Sigmoid colon (tissue), 3 donors: Measurements from ENCODE around the gene ALDH1L1.

Experiments used
- POLR2A ChIP-seq, 2 donors: fragments of 450-650 bp; IDR thresholded peaks; one replicate each; pipeline ENCODE4 v1.6.1; 2016; ENCODE audit warnings: antibody characterized with exemption in 2 of 2, mild to moderate bottlenecking in 2 of 2, moderate library complexity in 2 of 2
- TF ChIP-seq, protein P1 (sequence below), 4 experiments: fragments of 450-650 bp in 3 of 4; fragments of 200-600 bp in 1 of 4; IDR thresholded peaks; one replicate each; pipeline ENCODE4 v1.5.1; 2016 to 2019; ENCODE audit warnings: antibody characterized with exemption in 4 of 4, mild to moderate bottlenecking in 3 of 4, moderate library complexity in 2 of 4

- TF ChIP-seq, protein P1, sequence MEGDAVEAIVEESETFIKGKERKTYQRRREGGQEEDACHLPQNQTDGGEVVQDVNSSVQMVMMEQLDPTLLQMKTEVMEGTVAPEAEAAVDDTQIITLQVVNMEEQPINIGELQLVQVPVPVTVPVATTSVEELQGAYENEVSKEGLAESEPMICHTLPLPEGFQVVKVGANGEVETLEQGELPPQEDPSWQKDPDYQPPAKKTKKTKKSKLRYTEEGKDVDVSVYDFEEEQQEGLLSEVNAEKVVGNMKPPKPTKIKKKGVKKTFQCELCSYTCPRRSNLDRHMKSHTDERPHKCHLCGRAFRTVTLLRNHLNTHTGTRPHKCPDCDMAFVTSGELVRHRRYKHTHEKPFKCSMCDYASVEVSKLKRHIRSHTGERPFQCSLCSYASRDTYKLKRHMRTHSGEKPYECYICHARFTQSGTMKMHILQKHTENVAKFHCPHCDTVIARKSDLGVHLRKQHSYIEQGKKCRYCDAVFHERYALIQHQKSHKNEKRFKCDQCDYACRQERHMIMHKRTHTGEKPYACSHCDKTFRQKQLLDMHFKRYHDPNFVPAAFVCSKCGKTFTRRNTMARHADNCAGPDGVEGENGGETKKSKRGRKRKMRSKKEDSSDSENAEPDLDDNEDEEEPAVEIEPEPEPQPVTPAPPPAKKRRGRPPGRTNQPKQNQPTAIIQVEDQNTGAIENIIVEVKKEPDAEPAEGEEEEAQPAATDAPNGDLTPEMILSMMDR (IDR thresholded peaks at IDR 0.05): no peak
- TF ChIP-seq POLR2A (IDR thresholded peaks at IDR 0.05): no peak
Observed at GRCh38 chr3:126070146-126070545, 110.2 kb downstream of the ALDH1L1 start.
